ENCODE measurements around the gene COL19A1.
"Not testable (repeated sequence)": the region's sequence is repeated elsewhere in the genome, so short reads cannot be mapped to it uniquely, and the experiment has no call there.

The COL19A1 gene

GRCh38 chr6:69888482-69889233 lies 22.3 kb downstream of the COL19A1 start:
- no peak overlapping the region for H3K27ac ChIP-seq
- no peak for TF ChIP-seq CTCF (IDR thresholded peaks at IDR 0.05)
- TF ChIP-seq ZFX (IDR thresholded peaks at IDR 0.05; ENCODE audit: borderline replicate concordance): no peak

- not testable (repeated sequence) for H3K27ac ChIP-seq
Measured at GRCh38 chr6:69889234-69889974, 23.0 kb downstream of the COL19A1 start.

- H3K27ac ChIP-seq: not testable (repeated sequence)
Measured at GRCh38 chr6:69892561-69892960, 26.2 kb downstream of the COL19A1 start.

GRCh38 chr6:69893266-69893665 lies 26.9 kb downstream of the COL19A1 start:
- not testable (repeated sequence) for H3K27ac ChIP-seq

GRCh38 chr6:69894578-69895347 lies 28.4 kb downstream of the COL19A1 start:
- no peak for TF ChIP-seq ZFX (IDR thresholded peaks at IDR 0.05; ENCODE audit: borderline replicate concordance)
- no peak overlapping the region for H3K27ac ChIP-seq

GRCh38 chr6:69895396-69895795 lies 29.0 kb downstream of the COL19A1 start:
- H3K27ac ChIP-seq: no peak overlapping the region
- no peak for TF ChIP-seq ZFX (IDR thresholded peaks at IDR 0.05; ENCODE audit: borderline replicate concordance)

- no peak overlapping the region for H3K27ac ChIP-seq
- no peak for TF ChIP-seq ZFX (IDR thresholded peaks at IDR 0.05; ENCODE audit: borderline replicate concordance)
- TF ChIP-seq CTCF (IDR thresholded peaks at IDR 0.05): no peak
Measured at GRCh38 chr6:69900869-69901268, 34.5 kb downstream of the COL19A1 start.

GRCh38 chr6:69901361-69901760 lies 35.0 kb downstream of the COL19A1 start:
- TF ChIP-seq CTCF (IDR thresholded peaks at IDR 0.05): no peak
- no peak for TF ChIP-seq ZFX (IDR thresholded peaks at IDR 0.05; ENCODE audit: borderline replicate concordance)
- no peak overlapping the region for H3K27ac ChIP-seq

- H3K27ac ChIP-seq: no peak overlapping the region
- TF ChIP-seq ZFX (IDR thresholded peaks at IDR 0.05; ENCODE audit: borderline replicate concordance) (no peak), CTCF (IDR thresholded peaks at IDR 0.05) (no peak)
Measured at GRCh38 chr6:69907981-69908498, 41.7 kb downstream of the COL19A1 start.
